K562 (cell line): ENCODE data around the gene FEN1.

Experiments
- ARID1B ChIP-seq: fragments of 450-650 bp; IDR thresholded peaks from 2 replicates; pipeline ENCODE4 v1.6.1; 2016; ENCODE audit warnings: antibody characterized with exemption, mild to moderate bottlenecking, inconsistent platforms
- BMI1 ChIP-seq: fragments of 150-350 bp; IDR thresholded peaks from 2 replicates; pipeline ENCODE4 v1.6.1; 2014; ENCODE audit warnings: low read length
- EP300 ChIP-seq: IDR thresholded peaks from 2 replicates; pipeline ENCODE4 v1.6.1; 2012; ENCODE audit warnings: low read length, improper control_type of control experiment
- HOXB6 ChIP-seq: fragments of 250-450 bp; sonication (Bioruptor Pico); IDR thresholded peaks from 2 replicates; pipeline ENCODE4 v1.5.1; 2022; ENCODE audit warnings: mild to moderate bottlenecking, borderline replicate concordance
- NCOR1 ChIP-seq: fragments of 450-650 bp; IDR thresholded peaks from 2 replicates; pipeline ENCODE4 v1.6.1; 2016; ENCODE audit warnings: mild to moderate bottlenecking, moderate library complexity
- NFATC3 ChIP-seq: fragments of 450-650 bp; IDR thresholded peaks from 2 replicates; pipeline ENCODE4 v1.6.1; 2017; ENCODE audit warnings: mild to moderate bottlenecking
- TARDBP ChIP-seq: fragments of 450-650 bp; IDR thresholded peaks from 2 replicates; pipeline ENCODE4 v1.6.1; 2016
- TEAD4 ChIP-seq, 2 experiments: sonication (generic) in 1 of 2; formaldehyde crosslinking in 1 of 2; IDR thresholded peaks; 2 replicates each; pipeline versions ENCODE4 v1.6.1 to v1.8.0; 2012 to 2022; ENCODE audit warnings: borderline replicate concordance in 1 of 2, inconsistent platforms in 1 of 2, low read length in 1 of 2, mild to moderate bottlenecking in 1 of 2, missing genetic modification reagents in 1 of 2
- ZNF707 ChIP-seq: fragments of 250-450 bp; sonication (Bioruptor Pico); conservative IDR thresholded peaks from 2 replicates; pipeline ENCODE4 v1.8.0; 2022; ENCODE audit warnings: inconsistent platforms, mild to moderate bottlenecking, moderate library complexity
- TF ChIP-seq, protein P1 (sequence below): sonication (generic); formaldehyde crosslinking; IDR thresholded peaks from 2 replicates; pipeline ENCODE4 v1.8.1; 2023; ENCODE audit warnings: mild to moderate bottlenecking, missing genetic modification reagents
- TF ChIP-seq, protein P2 (sequence below): fragments of 200-800 bp; sonication (Bioruptor generic); IDR thresholded peaks from 2 replicates; pipeline ENCODE4 v1.6.1; 2017; ENCODE audit warnings: missing genetic modification characterization, missing compliant biosample characterization
- TF ChIP-seq, protein P3 (sequence below), 3 experiments: IDR thresholded peaks in 2 of 3; conservative IDR thresholded peaks in 1 of 3; 2 replicates each; pipeline ENCODE4 v1.5.1; 2011 to 2012; ENCODE audit warnings: low read length in 3 of 3, mild to moderate bottlenecking in 3 of 3, control low read depth in 2 of 3, improper control_type of control experiment in 1 of 3, inconsistent platforms in 1 of 3, low read depth in 1 of 3, mixed read lengths in 1 of 3, moderate library complexity in 1 of 3; ENCODE audit not compliant: insufficient read depth in 2 of 3
- TF ChIP-seq, protein P4 (sequence below), 3 experiments: fragments of 200-800 bp in 1 of 3; fragments of 250-450 bp in 1 of 3; fragments of 450-650 bp in 1 of 3; sonication (Bioruptor Pico) in 1 of 3; sonication (Bioruptor generic) in 1 of 3; formaldehyde crosslinking in 1 of 3; IDR thresholded peaks; 2 replicates each; pipeline versions ENCODE4 v1.6.1 to v1.8.0; 2016 to 2022; ENCODE audit warnings: mild to moderate bottlenecking in 2 of 3, missing genetic modification characterization in 2 of 3, missing compliant biosample characterization in 1 of 3, moderate library complexity in 1 of 3

DNA sequence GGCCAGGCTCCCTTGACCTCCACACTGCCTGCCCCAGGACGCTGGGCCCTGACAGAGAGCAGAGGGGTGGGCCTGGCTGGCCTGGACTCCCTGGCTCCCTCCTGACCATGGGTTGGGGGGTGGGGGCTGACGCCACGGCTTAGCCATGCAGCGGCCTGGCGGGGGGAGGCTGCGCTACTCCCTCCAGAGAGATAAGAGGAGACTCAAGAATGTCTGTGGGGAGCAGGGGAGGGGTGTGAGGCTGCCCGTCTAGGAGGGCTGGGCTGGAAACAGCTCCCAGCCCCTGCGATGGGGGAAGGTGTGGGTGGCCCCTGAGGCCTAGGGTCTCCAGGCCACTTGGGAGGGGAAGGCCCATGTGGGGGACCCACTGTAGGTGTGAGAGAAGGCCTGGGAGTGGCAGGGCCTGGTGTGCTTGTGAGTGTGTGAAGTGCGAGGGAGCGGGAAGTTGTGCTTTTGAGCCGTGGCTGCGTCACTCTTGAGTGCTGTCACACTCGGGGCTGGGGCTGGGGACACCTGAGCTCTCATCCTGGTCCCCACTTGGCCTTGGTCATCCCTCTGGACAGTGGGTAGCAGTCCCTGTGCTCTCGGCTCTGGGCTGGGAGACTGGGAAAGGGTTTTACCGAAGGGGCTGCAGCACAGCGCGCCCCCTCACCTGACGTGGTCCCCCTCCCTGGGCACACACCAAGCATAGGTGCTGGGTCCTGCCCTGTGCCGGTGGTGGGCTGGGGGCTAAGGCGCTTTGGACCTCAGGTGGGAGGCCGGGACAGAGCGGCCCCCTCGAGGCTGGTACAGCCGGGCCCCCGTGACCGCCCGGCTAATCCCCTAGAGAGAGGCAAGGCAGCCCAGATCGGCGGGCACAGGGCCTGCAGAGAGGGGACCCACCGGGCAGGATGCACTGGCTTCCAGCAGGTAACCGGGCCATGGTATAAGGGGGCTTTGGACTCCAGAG is 37.9 kb upstream of the FEN1 start:
- TF ChIP-seq BMI1 (no peak), TARDBP (no peak), ARID1B (peak; percentile 70), ZNF707 (no peak), NFATC3 (no peak), NCOR1 (no peak), EP300 (0 out of 2 replicates have a peak, but pooled peaks have one; percentile 15), HOXB6 (no peak), TEAD4 (IDR thresholded peaks at IDR 0.05; ENCODE audit: low read length) (peak; percentile 77), TEAD4 (CRISPR knock-in tag; IDR thresholded peaks at IDR 0.05; ENCODE audit: borderline replicate concordance) (no peak)
- TF ChIP-seq, protein P1, sequence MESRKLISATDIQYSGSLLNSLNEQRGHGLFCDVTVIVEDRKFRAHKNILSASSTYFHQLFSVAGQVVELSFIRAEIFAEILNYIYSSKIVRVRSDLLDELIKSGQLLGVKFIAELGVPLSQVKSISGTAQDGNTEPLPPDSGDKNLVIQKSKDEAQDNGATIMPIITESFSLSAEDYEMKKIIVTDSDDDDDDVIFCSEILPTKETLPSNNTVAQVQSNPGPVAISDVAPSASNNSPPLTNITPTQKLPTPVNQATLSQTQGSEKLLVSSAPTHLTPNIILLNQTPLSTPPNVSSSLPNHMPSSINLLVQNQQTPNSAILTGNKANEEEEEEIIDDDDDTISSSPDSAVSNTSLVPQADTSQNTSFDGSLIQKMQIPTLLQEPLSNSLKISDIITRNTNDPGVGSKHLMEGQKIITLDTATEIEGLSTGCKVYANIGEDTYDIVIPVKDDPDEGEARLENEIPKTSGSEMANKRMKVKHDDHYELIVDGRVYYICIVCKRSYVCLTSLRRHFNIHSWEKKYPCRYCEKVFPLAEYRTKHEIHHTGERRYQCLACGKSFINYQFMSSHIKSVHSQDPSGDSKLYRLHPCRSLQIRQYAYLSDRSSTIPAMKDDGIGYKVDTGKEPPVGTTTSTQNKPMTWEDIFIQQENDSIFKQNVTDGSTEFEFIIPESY, result no peak
- TF ChIP-seq, protein P2, sequence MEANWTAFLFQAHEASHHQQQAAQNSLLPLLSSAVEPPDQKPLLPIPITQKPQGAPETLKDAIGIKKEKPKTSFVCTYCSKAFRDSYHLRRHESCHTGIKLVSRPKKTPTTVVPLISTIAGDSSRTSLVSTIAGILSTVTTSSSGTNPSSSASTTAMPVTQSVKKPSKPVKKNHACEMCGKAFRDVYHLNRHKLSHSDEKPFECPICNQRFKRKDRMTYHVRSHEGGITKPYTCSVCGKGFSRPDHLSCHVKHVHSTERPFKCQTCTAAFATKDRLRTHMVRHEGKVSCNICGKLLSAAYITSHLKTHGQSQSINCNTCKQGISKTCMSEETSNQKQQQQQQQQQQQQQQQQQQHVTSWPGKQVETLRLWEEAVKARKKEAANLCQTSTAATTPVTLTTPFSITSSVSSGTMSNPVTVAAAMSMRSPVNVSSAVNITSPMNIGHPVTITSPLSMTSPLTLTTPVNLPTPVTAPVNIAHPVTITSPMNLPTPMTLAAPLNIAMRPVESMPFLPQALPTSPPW (CRISPR knock-in tag), result peak; percentile 97
- TF ChIP-seq, protein P3, sequence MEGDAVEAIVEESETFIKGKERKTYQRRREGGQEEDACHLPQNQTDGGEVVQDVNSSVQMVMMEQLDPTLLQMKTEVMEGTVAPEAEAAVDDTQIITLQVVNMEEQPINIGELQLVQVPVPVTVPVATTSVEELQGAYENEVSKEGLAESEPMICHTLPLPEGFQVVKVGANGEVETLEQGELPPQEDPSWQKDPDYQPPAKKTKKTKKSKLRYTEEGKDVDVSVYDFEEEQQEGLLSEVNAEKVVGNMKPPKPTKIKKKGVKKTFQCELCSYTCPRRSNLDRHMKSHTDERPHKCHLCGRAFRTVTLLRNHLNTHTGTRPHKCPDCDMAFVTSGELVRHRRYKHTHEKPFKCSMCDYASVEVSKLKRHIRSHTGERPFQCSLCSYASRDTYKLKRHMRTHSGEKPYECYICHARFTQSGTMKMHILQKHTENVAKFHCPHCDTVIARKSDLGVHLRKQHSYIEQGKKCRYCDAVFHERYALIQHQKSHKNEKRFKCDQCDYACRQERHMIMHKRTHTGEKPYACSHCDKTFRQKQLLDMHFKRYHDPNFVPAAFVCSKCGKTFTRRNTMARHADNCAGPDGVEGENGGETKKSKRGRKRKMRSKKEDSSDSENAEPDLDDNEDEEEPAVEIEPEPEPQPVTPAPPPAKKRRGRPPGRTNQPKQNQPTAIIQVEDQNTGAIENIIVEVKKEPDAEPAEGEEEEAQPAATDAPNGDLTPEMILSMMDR (IDR thresholded peaks at IDR 0.05 in 2 of 3, conservative IDR thresholded peaks at IDR 0.05 in 1 of 3; ENCODE audit: insufficient read depth in 2 of 3, low read depth in 1 of 3, low read length in 3 of 3), result no peak
- TF ChIP-seq, protein P4, sequence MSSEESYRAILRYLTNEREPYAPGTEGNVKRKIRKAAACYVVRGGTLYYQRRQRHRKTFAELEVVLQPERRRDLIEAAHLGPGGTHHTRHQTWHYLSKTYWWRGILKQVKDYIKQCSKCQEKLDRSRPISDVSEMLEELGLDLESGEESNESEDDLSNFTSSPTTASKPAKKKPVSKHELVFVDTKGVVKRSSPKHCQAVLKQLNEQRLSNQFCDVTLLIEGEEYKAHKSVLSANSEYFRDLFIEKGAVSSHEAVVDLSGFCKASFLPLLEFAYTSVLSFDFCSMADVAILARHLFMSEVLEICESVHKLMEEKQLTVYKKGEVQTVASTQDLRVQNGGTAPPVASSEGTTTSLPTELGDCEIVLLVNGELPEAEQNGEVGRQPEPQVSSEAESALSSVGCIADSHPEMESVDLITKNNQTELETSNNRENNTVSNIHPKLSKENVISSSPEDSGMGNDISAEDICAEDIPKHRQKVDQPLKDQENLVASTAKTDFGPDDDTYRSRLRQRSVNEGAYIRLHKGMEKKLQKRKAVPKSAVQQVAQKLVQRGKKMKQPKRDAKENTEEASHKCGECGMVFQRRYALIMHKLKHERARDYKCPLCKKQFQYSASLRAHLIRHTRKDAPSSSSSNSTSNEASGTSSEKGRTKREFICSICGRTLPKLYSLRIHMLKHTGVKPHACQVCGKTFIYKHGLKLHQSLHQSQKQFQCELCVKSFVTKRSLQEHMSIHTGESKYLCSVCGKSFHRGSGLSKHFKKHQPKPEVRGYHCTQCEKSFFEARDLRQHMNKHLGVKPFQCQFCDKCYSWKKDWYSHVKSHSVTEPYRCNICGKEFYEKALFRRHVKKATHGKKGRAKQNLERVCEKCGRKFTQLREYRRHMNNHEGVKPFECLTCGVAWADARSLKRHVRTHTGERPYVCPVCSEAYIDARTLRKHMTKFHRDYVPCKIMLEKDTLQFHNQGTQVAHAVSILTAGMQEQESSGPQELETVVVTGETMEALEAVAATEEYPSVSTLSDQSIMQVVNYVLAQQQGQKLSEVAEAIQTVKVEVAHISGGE (CRISPR knock-in tag; IDR thresholded peaks at IDR 0.05), result no peak
